IPS-11a (cell line): ENCODE results near the gene ANKRD7.
A peak's percentile ranks its signal among the peaks of the same experiment; 100 is the strongest.

Experiments
- H3K4me3 ChIP-seq: one replicate; pipeline ENCODE4 v1.5.1; 2013; ENCODE audit warnings: low read depth, low read length, control low read depth

The ANKRD7 gene, protein sequence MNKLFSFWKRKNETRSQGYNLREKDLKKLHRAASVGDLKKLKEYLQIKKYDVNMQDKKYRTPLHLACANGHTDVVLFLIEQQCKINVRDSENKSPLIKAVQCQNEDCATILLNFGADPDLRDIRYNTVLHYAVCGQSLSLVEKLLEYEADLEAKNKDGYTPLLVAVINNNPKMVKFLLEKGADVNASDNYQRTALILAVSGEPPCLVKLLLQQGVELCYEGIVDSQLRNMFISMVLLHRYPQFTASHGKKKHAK

DNA sequence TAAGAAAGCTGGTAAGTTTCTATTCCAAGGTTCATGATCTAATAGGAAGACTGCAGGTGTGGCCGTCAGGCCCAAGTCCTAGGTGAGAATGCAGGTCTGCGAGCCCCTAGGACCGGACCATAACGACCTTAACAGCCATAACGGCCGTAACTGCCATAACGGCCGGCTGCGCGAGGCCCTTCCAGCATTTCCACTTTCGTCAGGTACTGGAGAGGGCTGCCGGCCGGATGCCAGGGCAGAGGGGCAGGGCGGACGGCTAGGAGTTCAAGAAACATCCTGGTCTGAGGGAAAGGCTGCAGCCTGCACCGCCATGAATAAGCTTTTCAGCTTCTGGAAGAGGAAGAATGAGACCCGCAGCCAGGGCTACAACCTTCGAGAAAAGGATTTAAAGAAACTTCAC is at the start of gene ANKRD7:
TSS of gene ANKRD7 (plus strand) at position 184 of the 400 bp plus-strand sequence. CDS start at position 311, 127 bp downstream.
- no peak within 1 kb of the TSS for H3K4me3 ChIP-seq

DNA sequence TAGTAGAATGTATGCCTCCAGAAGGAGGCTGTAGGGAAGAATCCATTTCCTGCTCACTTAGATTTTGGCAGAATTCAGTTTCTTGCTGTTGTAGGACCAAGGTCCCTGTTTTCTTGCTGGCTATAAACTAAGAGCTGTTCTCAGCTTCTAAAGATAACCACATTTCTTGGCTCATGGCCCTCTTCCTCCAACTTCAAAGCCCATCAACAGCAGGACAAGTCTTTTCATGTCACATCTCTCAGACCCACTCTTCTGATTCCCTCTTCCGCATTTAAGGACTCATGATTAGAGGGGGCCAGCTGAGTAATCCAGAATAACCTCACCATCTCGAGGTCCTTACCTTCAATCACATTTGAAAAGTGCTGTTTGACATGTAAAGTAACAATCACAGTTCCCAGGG is 48.8 kb upstream of the ANKRD7 start:
- no peak overlapping the region for H3K4me3 ChIP-seq

DNA sequence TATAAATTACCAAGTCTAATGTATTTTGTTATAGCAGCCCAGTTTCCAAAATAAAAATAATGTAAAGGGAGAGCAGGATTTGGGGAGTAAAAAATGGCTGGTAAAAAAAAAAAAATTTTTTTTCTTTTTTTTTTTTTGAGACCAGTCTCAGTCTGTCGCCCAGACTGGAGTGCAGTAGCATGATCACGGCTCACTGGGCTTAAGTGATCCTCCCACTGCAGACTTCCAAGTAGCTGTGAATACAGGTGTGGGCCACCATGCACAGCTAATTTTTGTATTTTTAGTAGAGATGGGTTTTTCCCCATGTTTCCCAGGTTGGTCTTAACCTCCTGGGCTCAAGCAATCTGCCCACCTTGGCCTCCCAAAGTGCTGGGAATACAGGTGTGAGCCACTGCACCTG is 45.3 kb upstream of the ANKRD7 start:
- no peak overlapping the region for H3K4me3 ChIP-seq

DNA sequence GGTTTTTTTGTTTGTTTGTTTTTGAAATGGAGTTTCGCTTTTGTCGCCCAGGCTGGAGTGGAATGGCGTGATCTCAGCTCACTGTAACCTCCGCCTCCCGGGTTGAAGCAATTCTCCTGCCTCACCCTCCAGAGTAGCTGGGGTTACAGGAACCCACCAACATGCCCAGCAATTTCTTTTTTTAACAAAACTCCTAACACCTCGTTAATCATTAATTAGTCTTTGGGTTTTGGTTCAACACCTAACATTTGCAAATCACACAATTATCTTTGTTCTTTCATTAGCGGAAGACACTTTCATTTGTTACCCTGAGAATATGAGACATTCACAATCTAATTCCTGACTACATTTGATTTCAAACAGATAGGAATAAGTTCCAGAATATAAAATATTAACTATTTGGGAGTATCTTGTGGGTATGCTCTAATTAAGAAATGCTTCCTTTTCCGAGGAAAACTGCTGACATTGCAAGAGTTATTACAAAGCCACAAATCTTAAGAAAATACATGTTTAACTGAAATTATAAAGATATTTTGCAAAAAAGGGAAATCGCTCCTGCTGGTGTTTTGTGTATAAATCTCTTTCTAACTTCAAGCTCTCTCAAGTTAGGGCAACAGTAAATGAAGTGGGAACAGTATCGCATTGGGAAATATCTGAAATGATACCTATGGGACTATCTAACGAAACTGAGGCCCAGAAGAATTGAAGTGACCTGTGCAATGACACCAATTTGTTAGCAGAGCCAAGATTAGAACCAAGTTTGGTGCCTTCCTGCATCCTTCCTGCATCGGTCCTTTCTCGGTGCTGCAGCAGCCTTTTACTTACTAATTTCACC is 41.7 kb upstream of the ANKRD7 start:
- peak overlapping the region; percentile 82 for H3K4me3 ChIP-seq

DNA sequence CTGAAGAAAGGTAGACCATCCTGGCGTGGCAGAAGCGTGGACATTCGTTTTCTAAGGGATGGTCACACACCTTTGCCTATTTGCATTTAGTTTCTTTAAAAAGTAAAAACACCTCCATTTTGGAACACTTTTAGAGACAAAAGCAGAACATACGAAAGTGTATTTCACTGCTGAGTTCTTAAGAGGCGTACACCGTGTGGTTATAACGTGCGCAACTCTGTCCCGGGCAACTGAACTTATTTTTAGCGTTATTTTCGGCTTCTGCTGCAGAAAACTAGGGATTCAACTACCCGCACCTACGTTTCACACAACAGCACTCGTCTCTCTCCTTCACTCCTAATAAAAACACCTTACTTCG is 41.1 kb upstream of the ANKRD7 start:
- H3K4me3 ChIP-seq: peak overlapping the region; percentile 82

DNA sequence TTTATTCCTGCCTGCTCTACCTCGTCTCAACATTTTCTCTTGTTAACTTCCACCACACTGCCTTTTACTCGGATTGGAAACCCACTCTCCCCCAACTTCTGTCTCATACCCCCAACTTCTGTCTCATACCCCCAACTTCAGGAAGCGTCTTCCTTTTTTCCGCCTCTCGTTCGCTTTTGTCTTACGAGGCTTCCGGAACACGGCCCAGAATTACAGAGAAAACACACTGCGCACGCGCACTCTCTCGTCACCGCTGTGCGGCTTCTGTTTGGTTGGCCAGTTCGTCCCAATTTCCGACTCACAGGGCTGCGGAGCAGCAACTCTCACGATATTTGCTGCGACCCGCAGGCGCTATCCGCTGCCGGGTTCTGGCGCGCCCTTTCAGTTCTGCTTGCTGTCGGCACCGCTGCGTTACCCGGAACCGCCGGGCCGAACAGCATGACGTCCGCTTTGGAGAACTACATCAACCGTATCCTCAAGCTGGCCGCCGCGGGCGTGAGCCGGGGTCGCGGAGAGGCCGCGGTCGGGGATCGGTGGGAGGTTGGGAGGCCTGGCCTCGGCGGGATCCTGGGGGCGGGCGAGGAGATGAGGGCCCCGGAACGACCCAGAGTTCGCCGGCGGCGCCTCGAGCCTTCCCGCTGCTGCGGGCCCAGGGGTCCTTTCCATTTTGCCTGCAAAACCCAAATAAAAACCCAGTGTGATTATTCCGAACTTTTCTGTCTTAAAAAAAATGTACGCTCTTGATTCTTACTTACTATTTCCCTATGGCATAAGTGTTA is 40.5 kb upstream of the ANKRD7 start, which contains the start of gene LSM8:
TSS of gene LSM8 (plus strand) at position 379 of the 779 bp plus-strand sequence. CDS start at position 439, 60 bp downstream.
- peak within 1 kb of the TSS; percentile 82 for H3K4me3 ChIP-seq

DNA sequence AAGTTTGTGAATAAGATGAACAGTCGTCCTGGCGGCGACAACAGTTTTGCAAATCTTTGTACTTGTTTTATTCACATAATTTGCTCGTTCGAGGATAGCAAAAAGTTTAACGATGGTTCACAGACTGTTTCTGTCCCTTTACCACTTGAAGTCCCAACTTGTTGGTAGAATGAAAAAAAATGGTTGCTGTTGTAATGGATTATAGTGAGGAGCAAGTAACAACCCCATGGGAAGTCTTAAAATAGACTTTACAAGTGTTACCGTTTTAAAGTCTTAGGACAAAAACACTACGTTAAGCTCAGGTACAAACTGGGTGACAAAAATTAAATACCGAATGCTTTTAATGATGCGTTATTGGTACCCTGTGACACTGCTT is 40.0 kb upstream of the ANKRD7 start:
- H3K4me3 ChIP-seq: peak overlapping the region; percentile 82

DNA sequence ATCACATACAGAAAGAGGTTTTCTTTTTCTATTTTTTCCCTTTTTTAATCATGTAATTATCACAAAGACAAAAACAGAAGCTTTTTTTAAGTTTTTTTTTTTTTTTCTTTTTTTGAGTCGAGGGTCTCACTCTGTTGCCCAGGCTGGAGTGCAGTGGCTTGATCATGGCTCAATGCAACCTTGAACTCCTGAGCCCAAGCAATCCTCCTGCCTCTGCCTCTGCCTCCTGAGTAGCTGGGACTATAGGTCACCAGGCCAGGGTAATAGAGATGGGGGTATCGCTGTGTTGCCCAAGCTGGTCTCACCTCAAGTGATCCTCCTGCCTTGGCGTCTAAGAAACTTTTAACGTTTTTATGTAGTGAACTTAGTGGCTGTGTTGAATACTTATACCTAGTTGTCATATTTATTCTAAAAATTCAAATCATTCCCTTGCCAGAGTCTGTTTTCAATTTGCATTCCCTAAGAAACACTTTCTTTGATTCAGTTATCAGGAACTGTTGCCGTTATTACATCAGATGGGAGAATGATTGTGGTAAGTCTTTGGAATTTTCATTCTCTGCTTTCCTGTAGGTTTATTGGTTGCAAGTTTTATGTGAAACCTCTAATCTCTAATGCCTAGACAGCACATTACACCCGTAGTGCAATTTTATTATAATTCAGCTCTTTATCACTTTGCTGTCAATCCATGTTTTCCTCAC is 39.2 kb upstream of the ANKRD7 start:
- H3K4me3 ChIP-seq: no peak overlapping the region

DNA sequence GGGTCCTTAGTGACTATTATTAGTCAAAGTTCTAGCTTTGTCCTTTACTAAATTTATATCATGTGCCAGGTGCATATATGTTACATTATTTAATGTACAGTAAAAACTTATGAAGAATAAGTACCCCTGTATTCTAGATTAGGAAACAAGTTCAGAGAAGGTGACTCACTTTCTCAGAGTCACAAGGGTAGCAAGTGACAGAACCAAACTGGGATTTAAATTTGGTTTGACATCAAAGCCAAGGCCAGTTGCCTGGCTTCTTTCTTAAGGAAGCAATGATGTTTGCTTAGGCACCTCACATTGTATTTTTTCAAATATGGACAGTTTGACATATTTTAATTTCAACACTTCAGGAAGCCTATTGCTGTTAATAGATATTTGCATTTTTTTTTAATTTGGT is 38.0 kb upstream of the ANKRD7 start:
- no peak overlapping the region for H3K4me3 ChIP-seq

DNA sequence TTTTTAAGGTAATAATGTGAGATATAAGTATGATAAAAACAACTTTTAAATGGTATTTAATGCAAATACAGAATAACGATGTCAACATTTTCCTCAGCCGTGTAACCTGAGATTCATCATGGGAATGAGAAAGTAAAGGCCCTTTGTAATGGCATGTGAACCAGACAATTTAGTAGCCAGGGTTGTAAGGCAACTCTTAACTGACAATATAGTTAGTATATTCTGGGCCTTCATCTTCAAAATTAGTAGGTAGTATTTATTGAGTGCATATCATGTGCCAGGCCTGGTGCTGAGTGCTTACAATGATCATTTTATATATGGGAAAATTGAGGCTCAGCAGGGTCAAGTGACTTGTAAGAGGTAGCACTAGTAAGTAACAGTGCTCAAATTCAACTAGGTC is 29.9 kb upstream of the ANKRD7 start:
- H3K4me3 ChIP-seq: no peak overlapping the region

DNA sequence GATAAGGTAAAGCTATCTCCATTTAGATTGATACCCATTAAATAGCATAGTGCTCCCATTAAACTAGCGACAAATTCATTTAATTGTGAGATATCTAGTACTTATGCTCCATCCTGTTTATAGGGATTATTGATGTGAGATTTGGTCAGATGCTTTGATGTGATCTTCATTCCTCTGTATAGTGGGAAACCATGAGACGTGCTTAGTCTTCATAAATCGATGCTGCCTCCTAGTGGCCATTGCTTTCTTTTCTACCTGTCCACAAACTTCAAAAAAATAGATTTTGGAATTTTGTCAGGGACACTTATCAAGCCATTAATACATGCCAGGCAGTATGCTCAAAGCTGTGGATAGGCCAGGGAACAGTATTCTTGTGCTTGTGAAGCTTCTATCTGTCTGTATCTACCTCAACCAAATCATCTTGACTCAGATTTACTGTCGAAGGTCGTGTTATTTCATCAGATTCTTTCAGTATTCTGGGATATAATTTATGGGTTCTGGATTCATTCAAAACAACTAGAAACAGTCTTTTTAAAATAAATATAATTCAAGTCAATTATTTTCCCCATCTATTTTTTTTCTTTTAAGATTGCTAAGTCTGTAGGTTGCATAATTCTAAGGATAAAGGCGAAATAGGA is 28.5 kb upstream of the ANKRD7 start:
- no peak overlapping the region for H3K4me3 ChIP-seq

DNA sequence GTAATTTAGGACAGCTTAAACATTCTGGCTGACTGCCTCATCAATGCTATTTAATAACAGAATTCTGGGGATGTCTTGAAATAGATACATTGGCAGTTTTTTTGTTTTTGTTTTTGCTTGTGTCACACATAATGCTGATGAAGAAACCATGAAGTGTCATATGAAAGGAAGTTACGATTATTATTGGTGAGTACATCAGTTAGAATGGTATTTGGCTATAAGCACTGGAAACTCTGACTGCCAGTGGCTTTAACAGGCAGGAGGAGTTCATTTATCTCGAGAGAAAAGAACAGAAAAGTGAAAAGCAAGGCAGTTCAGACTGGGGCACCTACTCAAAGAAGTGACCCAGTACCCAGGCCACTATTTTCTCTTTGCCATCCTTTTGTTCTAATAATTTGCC is 22.4 kb upstream of the ANKRD7 start:
- no peak overlapping the region for H3K4me3 ChIP-seq

DNA sequence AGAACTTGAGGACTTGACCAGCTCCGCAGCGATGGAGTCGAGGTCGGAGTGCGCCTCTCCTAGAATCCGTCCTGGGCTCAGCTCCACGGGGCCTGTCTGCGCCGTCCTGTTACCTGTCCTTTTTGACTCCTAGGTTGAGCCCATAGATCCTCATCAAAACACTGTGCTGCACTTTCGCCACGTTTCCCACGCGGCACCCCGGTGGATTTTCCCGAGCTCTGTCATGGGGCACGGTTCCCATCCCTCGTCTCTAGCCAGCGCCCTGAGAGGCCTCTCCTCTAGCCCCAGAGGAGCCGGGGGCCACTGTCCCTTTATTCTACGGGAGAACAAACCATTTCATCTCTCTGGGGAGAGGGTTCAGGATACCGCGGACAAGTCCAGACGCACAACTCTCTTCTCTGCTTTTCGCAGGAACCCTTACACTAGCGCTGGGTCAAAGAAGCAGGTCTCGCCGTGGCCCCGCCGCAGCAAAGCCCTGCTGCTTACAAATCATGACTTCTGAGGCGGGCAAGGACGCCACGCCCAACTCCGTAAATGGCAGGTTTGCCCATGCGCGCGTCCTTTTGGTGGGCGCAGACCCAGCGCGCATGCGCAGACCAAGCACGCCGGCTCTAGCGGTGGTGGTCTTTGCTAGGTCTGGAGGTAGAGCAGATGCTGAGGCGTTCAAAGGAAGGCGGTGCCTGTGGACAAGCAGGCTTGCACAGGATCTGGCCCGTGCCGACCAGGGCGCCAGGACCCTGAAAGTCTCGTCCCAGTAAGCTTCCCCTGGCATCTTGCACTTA is 10.3 kb upstream of the ANKRD7 start:
- no peak overlapping the region for H3K4me3 ChIP-seq

DNA sequence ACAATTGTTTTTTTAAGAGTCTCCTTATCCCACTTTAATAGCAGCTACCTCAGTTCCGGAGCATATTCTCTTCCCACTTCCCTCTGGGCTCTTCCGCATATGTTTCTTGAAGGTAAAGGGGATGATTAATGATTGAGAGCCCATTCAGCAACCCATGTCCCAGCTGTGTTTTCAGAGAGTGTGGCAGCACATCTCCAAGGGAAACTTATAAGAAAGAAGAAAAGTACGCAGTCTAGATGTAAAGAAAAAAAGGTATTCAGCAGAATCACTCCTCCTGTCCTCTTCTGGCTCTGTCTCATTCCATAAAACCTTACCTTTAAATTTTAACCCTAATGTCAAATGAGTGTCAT is 9.7 kb upstream of the ANKRD7 start:
- H3K4me3 ChIP-seq: no peak overlapping the region

DNA sequence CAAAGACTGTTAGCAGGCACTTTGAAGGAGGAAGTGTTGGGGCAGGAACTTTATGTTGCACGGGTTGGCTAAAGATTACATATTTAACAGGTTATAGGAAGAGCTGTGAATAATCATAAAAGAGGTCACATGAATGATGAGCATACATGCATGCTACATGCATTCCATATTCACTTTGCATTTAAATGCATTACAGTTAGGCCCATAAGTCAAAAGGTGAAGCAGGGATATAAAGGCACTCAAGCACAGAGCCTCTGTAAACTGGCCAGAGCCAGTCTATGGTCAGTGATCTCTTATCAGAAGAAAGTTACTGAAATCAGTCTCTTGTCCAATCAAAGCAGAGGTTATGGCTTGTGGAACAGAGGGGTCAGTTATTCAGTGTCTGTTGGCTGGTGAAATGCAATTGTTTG is 7.3 kb upstream of the ANKRD7 start:
- H3K4me3 ChIP-seq: no peak overlapping the region

DNA sequence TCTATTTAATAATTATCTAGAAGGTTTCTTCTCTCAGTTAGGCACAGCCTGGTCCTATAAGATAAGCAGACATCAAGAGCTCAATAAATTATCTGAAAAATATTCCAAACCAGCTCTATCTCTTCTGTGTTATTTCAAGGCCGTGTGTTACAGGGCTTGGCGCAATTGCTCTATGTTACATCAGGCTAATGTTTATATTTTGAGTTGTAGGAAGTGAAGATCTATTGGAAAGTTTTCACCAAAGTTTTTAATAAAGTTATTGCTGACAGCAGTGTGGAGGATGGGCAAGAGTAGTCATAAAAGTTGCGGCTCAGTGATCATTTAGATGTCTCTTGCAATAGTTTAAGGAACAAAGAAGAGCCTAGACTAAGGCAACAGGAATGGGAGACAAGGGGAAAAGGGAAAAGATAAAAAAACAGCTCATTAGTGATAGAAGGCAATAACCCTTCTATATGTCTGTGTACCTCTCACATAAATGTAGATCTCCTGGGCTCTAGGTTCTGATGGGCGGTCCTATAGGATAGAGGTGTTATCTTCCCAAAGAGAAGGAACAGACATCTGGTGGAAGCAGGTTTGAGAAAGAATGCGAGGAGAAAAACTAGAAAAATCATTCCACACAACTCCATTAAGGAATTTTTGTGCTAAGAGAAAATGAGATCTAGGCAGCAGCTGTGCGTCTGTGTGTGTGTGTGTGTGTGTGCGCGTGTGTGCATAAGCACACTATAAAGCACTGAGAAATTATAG is 5.9 kb upstream of the ANKRD7 start:
- no peak overlapping the region for H3K4me3 ChIP-seq

DNA sequence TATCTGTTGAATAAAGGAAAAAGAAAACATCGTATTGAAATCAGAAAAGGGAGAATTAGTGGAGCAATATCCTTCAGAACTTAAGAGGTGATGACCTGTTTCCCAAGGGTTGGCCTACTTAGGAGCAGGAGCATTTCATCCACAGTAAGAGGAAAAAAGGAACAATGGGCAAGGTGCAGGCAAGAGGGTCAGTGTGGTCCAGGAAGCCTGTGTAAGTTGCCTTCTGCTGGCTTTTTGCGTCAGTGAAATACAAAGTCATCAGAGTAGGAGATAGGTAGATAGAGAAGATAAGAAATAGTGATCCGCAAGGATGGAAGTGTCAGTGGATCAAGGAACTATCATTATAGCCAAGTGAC is 5.4 kb upstream of the ANKRD7 start:
- H3K4me3 ChIP-seq: no peak overlapping the region

DNA sequence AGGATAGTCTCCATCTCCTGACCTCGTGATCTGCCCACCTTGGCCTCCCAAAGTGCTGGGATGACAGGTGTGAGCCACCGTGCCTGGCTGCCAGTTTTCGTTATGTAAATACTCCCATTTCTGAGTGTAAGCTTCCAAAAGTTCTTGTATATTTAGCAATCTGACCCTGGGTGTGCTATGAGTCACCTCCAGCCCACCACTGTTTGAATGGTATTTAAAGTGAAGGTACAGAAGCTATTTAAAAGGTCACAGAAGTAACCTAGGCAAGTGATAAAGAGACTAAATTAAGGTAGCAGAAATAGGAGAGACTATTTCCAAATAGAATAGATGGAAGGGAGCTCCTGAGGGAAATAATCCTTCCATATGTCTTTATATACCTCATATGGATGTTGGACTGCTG is 3.9 kb upstream of the ANKRD7 start:
- no peak overlapping the region for H3K4me3 ChIP-seq

DNA sequence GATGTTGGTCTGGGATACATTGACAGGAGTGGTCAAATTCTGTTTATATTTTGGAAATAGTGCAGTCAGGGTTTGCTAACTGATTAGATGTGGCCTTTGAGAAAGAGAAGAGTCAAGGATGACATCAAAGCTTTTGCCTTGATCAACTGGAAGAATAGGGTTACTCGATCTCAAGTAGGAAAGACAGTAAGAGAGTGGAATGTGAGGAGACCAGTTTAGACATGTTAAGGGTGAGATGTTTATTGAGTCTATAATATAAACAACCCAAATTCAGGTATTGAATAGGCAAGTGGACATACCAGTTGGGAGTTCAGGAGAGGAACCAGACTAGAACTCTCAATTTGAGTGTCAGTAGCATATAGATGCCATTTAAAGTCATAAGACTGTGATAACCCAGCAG is 1.9 kb upstream of the ANKRD7 start:
- H3K4me3 ChIP-seq: no peak overlapping the region
